ENCODE results near the gene HACD2.

The HACD2 gene

DNA sequence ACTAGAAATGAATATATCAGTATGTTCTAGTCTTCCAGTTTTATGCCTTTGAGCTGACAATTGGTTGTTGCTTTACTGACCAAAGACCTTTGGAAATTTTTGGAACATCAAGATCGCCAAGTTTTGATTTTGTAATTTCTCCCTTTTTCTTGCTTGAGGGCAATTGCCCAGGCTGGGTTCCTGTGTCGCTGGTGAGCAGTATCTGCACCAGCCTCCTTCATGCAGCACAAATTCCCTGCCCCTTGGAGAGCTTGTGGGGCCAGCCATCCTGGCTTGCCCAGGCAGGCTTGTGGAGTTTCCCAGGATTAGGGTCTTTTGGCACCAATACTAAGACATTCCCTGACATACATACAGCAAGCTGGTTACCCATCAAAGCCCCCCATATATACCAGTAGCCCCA, 37.9 kb upstream of the HACD2 start:
- H3K27me3 ChIP-seq = no peaks in the 10 kb centered on the region
- no peaks in the 10 kb centered on the region for H3K36me3 ChIP-seq
- no peaks in the 10 kb centered on the region for H3K9me3 ChIP-seq
- no peak overlapping the region for H3K27ac ChIP-seq
- H3K4me3 ChIP-seq (ENCODE audit: low read depth in 1 of 2, low read length in 1 of 2) = no peak overlapping the region
- peaks cover 7 to 10% of the 10 kb centered on the region in 2 experiments for H3K4me1 ChIP-seq (ENCODE audit: control insufficient read depth in 1 of 2, insufficient read depth in 1 of 2, low read depth in 1 of 2, low read length in 1 of 2)
- TF ChIP-seq, protein P1, sequence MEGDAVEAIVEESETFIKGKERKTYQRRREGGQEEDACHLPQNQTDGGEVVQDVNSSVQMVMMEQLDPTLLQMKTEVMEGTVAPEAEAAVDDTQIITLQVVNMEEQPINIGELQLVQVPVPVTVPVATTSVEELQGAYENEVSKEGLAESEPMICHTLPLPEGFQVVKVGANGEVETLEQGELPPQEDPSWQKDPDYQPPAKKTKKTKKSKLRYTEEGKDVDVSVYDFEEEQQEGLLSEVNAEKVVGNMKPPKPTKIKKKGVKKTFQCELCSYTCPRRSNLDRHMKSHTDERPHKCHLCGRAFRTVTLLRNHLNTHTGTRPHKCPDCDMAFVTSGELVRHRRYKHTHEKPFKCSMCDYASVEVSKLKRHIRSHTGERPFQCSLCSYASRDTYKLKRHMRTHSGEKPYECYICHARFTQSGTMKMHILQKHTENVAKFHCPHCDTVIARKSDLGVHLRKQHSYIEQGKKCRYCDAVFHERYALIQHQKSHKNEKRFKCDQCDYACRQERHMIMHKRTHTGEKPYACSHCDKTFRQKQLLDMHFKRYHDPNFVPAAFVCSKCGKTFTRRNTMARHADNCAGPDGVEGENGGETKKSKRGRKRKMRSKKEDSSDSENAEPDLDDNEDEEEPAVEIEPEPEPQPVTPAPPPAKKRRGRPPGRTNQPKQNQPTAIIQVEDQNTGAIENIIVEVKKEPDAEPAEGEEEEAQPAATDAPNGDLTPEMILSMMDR (IDR thresholded peaks at IDR 0.05) = no peak

DNA sequence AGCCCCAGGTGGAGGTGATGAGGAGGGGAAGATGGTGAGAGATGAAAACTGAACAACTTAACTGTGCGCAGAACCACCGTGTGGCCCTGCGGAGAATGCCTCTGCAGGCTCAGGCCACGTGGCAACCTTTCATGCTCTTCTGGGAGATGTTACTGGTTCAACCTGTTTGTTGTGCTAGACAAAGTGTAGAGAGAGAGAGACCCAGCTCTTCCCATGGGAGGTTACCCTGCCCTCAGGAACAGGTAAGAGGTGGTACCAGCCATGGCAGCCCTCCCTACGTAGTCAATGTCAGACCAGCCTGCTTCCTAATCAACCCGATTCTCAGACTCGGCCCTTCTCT, 37.0 kb upstream of the HACD2 start:
- Histone ChIP-seq H3K27me3 (no peaks in the 10 kb centered on the region), H3K4me1 (ENCODE audit: control insufficient read depth in 1 of 2, insufficient read depth in 1 of 2, low read depth in 1 of 2, low read length in 1 of 2) (peaks cover 7 to 10% of the 10 kb centered on the region in 2 experiments), H3K9me3 (no peaks in the 10 kb centered on the region), H3K4me3 (ENCODE audit: low read depth in 1 of 2, low read length in 1 of 2) (no peak overlapping the region), H3K36me3 (no peaks in the 10 kb centered on the region), H3K27ac (no peak overlapping the region)
- TF ChIP-seq, protein P1 (IDR thresholded peaks at IDR 0.05) = no peak

DNA sequence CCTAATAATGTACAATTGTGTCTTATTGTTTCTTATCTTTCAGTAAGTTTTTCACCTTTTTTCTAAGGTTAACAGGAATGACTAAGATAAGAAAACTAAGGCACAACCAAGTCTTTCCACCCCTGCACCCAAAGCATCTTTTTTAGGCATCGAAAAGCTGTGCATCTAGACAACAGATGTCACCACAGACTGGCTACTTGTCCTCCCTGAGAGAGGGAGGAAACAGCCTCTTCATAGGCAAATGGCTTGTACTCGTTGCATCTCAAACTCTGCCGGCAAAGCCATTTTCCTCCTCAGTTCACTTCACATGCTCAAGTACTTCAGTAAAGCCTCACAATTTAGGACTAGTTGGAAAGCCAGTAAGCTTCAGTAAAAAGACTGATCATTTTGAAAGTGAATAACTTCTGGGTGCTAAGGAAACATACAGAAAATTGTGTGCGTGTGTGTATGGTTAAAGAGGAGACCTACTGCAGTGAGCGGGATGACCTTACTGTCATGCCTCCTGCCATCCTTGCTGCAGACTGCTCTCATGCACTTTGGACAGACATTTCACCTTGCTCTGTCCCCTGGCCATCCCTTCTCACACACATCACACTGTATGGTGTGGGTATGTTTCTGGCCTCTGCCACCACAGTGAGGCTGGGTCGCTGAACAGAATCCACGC, 36.5 kb upstream of the HACD2 start:
- Histone ChIP-seq H3K36me3 (no peaks in the 10 kb centered on the region), H3K4me3 (ENCODE audit: low read depth in 1 of 2, low read length in 1 of 2) (no peak overlapping the region), H3K27ac (no peak overlapping the region), H3K27me3 (no peaks in the 10 kb centered on the region), H3K9me3 (no peaks in the 10 kb centered on the region), H3K4me1 (ENCODE audit: control insufficient read depth in 1 of 2, insufficient read depth in 1 of 2, low read depth in 1 of 2, low read length in 1 of 2) (peaks cover 7 to 10% of the 10 kb centered on the region in 2 experiments)
- TF ChIP-seq, protein P1 (IDR thresholded peaks at IDR 0.05) = no peak

DNA sequence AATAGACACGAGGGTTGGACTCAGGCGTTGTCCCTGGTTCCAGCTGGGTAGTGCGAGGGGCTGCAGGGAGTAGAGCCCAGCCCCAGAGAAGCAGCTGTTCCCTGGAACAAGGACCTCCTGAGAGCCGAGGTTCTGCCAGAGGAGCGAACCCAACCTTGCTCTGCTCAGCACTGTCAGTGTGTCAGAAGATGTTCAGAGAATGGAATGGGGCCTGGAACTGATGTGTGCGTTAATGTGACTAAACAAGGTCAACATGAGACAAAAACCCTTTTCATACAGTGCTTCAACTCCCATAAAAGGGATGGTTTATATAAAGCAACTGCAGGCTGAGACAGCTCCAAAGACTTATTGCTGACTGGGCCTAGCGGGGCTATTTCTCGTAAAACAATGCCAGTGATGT, 35.5 kb upstream of the HACD2 start:
- TF ChIP-seq, protein P1 (IDR thresholded peaks at IDR 0.05) = no peak
- Histone ChIP-seq H3K27me3 (no peaks in the 10 kb centered on the region), H3K27ac (no peak overlapping the region), H3K4me1 (ENCODE audit: control insufficient read depth in 1 of 2, insufficient read depth in 1 of 2, low read depth in 1 of 2, low read length in 1 of 2) (peaks cover 7 to 10% of the 10 kb centered on the region in 2 experiments), H3K9me3 (no peaks in the 10 kb centered on the region), H3K4me3 (ENCODE audit: low read depth in 1 of 2, low read length in 1 of 2) (no peak overlapping the region), H3K36me3 (no peaks in the 10 kb centered on the region)

DNA sequence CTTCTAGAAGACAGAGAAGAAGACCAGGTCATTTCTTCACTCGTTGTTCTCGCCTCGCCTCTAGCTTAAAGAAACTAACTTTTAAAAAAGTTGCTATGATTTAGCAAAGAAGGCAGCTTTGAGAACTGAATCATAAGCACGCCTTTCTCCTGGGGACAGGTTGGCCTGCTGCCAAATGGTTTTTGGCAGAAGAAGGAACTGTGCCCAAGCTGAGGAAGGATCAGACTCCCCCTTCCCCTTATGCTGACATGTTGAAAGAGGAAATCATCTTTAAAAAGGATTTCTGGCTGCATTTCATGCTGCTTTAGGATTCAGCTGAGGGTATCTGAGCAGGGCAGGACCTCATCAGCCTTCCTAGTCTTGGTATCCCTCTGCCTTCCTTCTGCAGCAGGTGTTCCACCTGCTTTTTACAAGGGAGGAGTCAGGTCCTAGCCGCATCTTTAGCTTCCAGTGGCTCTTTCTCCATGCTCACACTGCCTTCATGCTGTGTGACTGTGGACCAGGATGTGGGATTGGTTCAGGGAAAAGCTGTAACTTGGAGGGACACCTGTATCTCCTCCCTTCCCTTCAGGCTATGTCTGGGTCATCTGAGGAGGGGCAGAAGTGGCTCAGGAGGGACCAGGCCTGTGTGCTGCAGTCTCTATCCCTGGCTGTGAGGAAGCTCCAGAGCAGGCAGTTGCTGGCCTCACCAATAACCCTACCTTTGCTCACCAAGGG, 34.1 kb upstream of the HACD2 start:
- Histone ChIP-seq H3K36me3 (no peaks in the 10 kb centered on the region), H3K27me3 (no peaks in the 10 kb centered on the region), H3K9me3 (no peaks in the 10 kb centered on the region), H3K27ac (no peak overlapping the region), H3K4me1 (ENCODE audit: control insufficient read depth in 1 of 2, insufficient read depth in 1 of 2, low read depth in 1 of 2, low read length in 1 of 2) (peaks cover 7 to 10% of the 10 kb centered on the region in 2 experiments), H3K4me3 (ENCODE audit: low read depth in 1 of 2, low read length in 1 of 2) (no peak overlapping the region)
- TF ChIP-seq, protein P1 (IDR thresholded peaks at IDR 0.05) = no peak

Measured in neutrophil (primary cell).